Stimulated activated CD4-positive, alpha-beta T cell treated with anti-CD3 and anti-CD28 coated beads, Interleukin-12 subunit alpha, Interleukin-12 subunit beta, amount 100 ng/mL, for 24 hours (primary cell): ENCODE measurements around the gene RNF157.
"Not testable (repeated sequence)": the region's sequence is repeated elsewhere in the genome, so short reads cannot be mapped to it uniquely, and the experiment has no call there.

Source experiments
- DNase-seq, 2 experiments: peaks; one replicate each; pipeline ENCODE4 v3.0.0-alpha.2; 2020; ENCODE audit warnings: low read depth in 2 of 2

RNF157 gene

DNA sequence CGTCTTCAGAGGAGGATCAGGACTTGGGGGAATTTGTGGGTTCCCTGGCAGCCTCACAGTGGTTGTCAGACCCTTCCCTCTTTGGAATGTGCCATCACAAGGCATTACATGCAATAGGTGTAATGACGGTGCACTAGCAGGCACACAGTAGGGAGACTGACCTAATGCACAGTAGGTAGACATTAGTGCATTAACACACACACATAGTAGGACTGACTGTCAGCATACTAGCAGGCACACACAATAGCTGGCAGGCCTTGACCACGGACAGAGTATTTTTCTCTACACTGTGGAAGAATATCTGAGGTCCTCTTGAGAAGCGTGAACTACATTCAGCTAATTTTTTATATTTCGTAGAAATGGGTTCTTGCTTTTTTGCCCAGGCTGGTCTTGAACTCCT lies 14.0 kb upstream of the RNF157 start:
- no peak for DNase-seq

DNA sequence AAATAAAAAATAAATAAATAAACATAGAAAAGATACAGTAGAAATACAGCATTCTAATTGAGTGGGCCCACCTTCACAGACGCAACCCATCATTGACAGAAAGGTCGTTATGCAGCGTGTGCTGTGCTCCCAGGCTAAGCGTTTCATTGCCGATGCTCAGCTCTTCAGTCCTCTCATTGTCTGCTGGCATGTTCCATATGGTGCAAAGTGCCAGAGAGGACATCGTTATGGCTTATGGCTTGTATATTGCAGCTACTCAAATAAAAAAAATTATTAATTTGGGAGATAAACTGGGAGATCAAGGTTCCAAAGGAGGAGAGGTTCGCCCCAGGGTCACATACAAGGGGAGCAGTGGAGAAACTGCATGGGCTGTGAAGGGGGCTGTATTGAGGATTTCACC lies 13.5 kb upstream of the RNF157 start:
- no peak for DNase-seq

DNA sequence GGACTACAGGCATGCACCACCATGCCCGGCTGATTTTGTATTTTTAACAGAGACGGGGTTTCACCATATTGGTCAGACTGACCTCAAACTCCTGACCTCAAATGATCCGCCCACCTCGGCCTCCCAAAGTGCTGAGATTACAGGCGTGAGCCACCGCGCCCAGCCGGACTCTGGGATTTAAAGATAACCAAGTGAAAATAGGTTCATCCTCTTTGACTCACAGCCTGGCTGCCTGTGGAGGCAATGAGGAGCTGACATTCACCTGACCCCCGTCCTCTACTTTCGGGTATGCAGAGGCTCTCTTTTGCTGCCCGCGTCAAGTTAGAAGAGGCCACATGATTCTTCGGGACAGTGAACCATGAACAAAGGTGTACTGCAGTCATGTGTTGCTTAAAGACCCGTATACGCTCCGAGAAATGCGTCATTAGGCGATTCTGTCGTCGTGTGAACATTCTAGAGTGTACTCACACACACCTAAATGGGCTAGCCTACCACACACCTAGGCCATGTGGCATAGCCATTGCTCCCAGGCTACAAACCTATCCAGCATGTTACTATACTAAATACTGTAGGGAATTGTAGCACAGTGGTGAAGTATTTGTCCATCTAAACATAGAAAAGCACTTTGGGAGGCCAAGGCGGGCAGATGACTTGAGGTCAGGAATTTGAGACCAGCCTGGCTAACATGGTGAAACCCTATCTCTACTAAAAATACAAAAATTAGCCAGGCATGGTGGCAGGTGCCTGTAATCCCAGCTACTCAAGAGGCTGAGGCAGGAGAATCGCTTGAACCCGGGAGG lies 12.9 kb upstream of the RNF157 start:
- DNase-seq = not testable (repeated sequence)

DNA sequence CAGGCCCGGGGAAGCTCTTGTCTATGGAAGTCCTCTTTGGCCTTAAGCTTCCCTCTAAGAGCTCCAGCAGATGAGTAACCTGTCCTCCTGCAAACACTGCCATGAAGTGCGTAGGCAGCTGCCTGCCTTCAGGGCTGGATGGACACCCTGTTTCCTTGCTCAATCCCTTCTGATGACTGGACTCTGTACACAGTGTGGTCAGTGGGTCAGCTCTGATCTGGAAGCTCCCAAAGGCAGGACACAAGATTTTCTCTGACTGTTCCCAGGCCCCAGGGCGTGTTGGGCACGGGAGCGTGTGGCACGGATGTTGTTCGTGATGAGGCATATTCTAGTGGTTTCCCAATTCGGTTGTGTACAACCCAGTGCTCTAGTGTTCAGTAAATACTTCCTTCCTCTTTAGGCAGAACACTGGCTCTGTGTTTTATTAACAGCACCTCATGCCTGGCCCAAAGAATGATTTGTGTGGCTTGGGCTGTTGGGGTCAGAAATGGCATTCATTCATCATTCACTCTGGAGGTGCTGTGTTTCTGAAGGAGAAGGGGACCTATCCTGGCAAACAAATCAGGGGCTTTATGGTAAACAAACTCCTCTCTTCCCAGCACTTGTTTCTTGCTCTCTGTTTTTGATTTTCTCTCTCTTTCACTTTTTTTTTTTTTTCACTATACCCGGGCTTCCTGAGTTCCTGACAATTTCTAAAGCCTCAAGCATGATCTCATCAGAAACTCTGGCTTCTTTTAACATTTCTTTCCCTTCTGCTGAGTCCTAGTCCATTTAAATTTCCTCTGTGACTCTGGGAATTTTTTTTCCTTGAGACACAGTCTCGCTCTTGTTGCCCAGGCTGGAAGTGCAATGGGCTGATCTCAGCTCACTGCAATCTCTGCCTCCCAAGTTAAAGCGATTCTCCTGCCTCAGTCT lies 12.0 kb upstream of the RNF157 start:
- DNase-seq = no peak

DNA sequence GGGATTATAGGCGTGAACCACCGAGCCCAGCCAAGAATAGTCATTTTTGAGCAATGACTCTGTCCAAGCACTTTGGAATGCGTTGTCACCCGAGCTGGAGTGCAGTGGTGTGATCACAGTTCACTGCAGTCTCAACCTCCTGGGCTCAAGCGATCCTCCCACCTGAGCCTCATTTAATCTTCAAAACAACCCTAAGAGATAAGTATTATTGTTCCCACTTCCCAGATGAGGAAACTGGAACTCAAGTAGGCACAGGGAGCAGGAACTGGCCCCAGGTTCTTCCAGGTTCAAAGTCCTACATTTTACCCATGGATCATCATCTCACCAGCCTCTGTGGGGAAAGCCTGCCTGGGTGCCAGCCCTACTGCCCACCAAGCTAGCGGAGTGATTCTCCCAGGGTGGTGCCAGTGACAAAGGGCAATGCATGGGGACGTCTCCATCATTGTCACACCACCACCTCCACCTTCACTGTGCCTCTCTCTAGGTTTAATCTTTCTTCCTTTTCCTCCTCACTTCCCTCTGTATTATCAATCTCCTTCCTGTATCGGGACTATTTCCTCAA lies 11.3 kb upstream of the RNF157 start:
- DNase-seq = no peak

DNA sequence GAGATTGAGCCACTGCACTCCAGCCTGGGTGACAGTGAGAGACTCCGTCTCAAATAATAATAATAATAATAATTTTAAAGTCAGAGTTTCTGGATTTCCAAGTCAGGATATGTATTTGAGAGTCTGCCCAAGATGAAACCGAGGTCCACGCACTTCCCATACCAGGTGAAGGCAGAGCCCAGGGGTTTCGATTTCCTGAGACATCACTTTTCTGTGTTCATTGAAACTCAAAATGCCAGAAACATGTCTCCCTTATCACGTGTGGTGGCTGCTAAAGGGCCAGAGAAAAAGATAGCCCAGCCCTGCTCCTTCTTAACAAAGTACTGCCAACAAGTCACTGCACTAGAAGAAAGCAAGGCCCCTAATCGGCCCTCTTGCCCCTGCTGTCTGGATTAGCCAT lies 9.8 kb upstream of the RNF157 start:
- DNase-seq = no peak

DNA sequence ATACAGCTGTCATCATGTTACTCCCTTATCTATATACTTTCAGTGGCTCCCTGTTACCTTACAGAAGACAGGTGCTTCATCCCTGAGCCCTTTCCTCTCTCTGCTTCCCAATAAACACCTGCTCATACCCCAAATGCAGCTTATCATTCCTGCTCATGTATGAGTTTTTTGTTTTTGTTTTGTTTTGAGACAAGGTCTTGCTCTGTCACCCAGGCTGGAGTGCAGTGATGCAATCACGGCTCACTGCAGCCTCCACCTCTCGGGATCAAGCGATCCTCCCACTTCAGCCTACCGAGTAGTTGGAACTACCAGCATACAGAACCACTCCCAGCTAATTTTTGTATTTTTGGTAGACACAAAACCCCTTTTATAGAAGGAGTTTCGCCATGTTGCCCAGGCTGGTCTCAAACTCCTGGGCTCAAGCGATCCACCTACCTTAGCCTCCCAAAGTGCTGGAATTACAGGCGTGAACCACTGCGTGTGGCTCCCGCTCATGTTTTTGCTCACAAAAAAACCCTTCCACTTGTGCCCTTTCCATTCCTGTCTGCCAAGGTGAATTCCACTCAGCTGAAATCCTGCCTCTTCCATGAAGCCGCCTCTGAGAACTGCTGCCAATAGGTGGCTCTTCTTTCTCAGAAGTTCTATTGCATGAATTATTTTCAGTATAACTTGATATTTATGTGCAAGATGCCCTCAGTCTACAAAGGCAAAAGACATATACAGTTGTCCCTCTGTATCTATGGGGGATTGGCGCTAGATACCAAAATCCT lies 7.9 kb upstream of the RNF157 start:
- DNase-seq = no peak

DNA sequence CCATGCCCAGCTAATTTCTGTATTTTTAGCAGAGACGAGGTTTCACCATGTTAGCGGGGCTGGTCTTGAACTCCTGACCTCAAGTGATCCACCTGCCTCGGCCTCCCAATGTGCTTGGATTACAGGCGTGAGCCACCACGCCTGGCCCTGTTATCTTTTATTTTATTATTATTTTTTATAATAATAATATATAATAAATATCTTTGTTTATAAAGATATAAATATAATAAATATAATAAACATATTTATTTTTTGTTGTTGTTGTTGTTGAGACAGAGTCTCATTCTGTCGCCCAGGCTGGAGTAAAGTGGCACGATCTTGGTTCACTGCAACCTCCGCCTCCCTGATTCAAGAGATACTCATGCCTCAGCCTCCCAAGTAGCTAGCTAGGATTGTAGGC lies 7.0 kb upstream of the RNF157 start:
- no peak for DNase-seq

DNA sequence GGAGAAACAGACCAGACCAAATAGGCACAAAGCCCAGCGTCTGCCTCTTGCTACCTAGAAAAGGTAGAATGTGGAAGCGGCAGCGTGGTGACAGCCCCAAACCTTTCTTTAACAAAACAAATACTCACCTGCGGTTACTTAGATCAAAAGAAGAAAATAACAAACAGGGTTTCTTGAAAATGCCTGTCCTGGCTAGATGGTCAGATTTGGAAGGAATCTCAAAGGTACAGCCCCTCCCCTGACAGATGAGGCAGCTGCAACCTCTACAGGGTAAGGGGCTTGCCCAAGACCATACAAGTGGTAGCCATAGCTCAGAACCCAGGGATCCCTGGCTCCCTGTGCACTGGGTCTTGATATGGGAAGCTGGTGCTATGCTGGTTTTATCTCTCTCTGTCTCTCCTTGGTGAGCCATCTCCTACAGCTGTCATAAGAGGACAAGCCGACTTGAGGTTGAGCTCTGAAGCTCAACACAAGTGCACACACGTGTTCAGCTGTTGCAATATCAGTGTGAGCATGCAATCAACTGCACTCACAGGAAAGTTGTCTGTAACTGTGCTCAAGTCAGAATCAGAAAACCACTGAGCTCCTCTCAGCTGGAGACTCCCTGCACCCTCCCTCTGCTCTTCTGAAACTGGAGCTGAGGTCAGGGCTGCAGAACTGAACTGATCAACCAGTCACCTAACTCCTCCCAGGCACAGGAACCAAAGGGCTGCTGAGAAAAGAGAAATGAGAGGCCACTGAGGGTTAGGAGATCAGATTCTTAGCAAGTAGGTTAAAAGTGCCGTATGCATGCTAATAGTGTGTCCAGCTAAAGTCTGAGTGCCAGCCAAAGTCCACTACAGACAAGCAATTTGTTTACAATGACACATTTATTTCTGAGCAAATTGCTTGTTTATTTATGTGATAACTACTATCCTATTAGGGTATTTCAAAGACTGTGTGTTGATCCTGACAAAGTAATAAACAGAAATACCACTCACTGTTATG lies 6.1 kb upstream of the RNF157 start:
- DNase-seq = no peak

DNA sequence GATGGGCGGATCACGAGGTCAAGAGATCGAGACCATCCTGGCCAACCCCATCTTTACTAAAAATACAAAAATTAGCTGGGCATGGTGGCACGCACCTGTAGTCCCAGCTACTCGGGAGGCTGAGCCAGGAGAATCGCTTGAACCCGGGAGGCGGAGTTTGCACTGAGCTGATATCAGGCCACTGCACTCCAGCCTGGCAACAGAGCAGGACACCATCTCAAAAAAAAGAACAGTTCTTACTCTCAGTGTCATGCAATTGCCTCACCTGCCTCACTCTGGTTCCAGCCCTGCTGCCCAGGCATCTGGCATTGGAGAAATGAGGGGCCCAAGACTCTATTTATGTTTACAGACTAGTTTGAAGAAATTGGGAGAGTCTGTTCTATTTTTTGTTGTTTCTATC lies 4.4 kb upstream of the RNF157 start:
- not testable (repeated sequence) for DNase-seq

DNA sequence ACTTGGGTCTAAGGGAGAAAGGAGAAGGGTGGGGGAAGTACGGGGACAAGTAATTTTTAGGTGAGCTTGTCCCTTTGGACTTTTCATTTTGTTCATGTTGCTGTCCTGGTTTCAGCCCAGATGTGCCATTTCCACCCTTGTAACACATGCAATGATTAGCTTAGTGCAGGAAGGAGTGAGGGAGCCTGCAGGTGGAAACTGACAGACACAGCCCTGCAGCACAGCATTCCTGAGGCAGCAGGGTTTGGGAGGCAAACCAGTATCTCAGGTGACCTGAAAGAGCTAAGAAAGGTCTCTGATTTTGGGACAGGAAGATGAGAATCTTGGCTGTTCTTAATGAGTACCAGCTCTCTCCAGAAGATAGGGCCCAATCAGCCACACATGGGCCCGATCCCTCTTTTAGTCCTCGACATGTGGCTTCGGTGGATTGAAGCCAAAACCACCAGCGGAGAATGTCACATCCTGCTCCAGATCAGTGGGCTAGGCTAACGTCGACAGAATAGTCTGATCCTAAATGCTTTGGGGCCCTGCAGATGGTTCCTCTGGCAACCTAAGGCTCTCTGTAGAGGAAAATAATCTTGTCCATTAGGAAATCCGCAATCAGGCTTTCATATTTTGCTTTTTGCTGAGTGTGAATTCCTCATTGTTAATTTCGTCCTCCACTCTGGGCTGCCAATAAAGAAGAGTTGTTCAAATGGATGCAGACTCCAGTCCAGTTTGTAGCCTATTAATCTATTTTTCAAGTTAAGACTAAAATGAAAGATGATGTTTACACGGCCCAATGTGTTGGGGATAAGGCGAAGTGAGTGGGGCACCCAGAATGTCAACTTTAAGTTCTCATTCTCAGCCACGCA lies 3.8 kb upstream of the RNF157 start:
- DNase-seq = no peak

DNA sequence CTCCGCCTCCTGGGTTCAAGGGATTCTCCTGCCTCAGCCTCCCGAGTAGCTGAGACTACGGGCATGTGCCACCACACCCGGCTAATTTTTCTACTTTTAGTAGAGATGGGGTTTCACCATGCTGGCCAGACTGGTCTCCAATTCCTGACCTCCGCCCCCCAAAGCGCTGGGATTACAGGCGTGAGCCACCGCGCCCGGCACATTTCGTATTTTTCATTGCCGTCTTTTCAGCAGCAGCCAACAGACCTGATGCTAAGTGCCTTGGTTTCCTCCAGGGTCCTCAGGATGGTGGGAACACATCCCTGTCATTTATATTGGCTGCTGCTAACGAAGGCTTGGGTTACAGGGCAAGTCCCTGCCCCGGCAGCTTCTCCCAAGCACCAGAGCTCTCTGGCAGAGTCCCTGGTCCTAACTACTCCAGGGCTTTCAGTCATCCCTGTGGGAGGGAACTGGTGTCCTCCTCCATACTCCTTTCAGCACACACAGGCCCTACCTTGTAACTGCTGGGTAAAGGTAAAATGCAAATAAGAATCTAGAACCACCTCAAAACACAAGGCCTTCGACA lies 1.5 kb upstream of the RNF157 start:
- DNase-seq = no peak

DNA sequence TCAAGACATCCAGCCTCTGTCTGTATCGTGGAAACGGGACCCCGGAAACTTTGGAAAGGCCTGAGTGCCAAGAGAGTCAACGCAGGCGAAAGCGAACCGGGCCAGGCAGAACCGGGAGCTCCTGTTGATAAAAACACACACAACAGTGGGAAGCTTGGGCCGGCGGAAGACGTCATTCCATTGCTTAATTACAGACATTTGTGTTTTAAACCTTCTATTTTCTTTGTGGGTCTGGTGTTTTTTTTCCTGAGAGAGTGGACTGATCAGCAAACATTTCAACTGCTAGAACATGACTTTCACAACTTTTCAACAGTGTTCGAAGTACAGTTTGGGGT lies 878 bp upstream of the RNF157 start:
- DNase-seq = no peak

DNA sequence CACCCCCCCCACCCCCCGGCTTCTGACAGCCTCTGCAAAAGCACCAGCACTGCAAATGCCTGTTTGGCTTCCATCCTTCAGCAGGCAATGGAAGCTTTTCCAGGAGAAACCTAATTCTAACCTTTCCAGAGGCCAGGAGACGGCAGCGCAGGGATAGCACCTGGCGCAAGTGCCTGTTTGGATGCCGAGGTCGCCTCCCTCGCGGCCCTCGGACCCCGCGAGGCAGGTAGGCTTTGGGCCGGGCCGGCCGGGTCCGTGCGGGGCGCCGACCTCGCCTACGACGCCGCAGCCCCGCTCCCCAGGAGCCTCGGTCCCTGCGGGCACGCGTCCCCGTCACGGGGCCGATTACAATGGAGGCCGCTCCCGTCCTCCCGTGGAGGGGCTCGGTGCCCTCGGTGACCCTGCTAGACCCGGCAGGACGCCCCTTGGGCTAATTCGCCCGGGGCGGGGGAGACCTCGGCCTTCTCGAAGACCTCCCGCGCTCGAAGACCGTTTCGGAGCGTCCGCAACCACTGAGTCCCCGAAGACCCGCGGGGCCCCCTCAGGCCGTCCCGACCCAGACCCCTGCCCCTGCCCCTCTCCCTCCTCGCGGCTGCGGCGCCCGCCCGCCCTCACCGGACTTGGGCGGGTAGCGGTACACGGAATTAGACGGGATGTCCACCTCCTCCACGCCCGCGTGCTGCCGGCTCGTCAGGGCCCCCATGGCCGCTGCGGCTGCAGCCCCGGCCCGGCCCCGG lies 587 bp downstream of the RNF157 start:
- no peak for DNase-seq

DNA sequence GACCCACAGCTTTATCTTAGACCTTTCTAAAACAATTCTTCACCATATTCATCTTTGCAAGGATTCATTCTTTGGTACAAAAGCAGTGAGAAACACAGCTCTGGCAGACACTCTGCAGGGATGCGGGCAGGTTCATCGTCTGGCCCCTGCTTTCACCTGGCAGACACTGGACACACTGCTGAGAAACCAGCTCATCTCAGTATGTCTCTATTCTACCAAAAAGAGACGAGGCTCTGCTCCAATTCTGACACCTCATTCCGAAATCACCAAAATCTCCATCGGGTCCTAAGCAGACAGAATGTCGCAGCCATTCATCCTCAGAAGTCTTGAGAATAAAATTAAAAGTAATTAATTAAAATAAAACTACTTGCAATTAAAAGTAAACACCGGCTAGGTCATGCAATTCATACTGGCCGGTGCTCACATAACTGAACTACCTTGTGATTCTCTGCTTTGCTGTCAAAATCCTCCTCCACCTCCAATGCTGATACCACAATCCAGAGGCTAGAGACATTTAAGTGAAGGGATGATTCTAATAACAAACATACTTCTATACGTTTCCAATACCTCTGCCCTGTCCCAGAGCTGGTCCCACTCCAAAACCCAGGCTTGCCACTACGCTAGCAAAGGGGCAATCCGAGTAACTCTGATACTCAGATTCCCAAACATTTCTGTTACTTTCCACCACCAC lies 1.3 kb downstream of the RNF157 start:
- no peak for DNase-seq

DNA sequence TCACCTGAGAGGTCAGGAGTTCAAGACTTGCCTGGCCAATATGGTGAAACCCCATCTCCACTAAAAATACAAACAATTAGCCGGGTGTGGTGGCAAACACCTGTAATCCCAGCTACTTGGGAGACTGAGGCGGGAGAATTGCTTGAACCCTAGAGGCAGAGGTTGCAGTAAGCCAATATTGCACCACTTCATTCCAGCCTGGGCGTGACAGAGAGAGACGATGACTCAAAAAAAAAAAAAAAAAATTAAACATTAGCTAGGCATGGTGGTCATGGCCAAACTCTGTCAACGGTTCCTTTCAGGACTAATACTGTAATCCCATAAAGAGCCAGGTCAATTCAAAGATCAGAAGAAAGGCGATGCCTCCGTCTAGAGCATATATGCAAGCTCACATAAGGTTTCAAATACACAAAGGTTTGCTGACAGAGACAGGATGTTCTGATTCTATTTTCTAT lies 2.4 kb downstream of the RNF157 start:
- no peak for DNase-seq

DNA sequence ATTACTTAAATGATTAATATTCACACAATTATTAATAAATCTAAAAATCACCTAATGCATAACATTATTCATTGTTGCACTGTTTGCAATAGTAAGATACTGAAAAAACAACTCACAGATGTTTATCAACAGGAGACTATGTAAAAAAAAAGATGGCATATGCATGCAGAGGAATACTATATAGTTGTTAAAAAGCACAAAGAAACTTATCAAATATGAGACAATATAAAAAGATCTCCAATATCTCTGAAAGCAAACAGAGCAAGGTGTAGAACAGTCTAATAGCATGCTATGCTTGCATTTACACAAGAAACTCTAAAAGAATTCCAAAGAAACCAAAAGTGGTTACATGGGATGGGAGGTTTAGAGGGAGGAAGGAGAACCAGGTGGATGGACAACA lies 3.7 kb downstream of the RNF157 start:
- no peak for DNase-seq

DNA sequence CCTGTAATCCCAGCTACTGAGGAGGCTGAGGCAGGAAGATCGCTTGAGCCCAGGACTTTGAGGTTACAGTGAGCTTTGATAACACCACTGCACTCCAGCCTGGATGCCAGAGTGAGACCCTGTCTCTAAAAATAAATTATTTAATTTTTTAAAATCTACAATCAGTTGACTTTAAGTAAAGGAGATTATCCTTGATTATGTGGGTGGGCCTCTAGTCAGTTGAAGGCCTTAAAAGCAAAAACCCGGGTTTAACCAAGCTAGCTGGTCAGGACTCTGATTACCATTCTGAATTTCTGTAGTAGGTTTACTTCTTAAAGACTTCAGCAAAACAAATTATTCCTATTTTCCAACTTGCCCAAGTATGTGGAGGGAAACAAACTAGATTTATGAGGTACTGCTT lies 4.4 kb downstream of the RNF157 start:
- no peak for DNase-seq
